Esophagus muscularis mucosa (tissue), 4 donors: Measurements from ENCODE around the gene UBTD1. TPM values are rescaled to one million over a fixed set of nuclear protein-coding genes. Genes with fewer than 3 reads are reported as not detected.

Experiments
- DNase-seq: peaks from one replicate; pipeline ENCODE4 v3.0.0-alpha.2; 2017; ENCODE audit errors: extremely low spot score
- H3K27ac ChIP-seq, 4 donors: fragments of 200-600 bp; sonication (generic); replicated peaks in 1 of 4; 1 replicate in 3 of 4; 2 replicates in 1 of 4; pipeline ENCODE4 v1.5.1; 2016 to 2019; ENCODE audit warnings: mild to moderate bottlenecking in 1 of 4
- H3K27me3 ChIP-seq, 4 donors: fragments of 200-600 bp; sonication (generic); one replicate each; pipeline versions ENCODE4 v1.5.1 to v1.6.0; 2016 to 2019
- H3K36me3 ChIP-seq, 4 donors: fragments of 200-600 bp; sonication (generic); one replicate each; pipeline ENCODE4 v1.5.1; 2016 to 2019
- H3K4me1 ChIP-seq, 4 donors: fragments of 200-600 bp; sonication (generic); one replicate each; pipeline ENCODE4 v1.5.1; 2016 to 2019
- H3K4me3 ChIP-seq, 4 donors: fragments of 200-600 bp; sonication (generic); 1 replicate in 2 of 4; 2 replicates in 2 of 4; pipeline ENCODE4 v1.5.1; 2016 to 2019; ENCODE audit warnings: mild to moderate bottlenecking in 4 of 4, moderate library complexity in 1 of 4
- H3K9me3 ChIP-seq, 4 donors: fragments of 200-600 bp; sonication (generic); 1 replicate in 3 of 4; 2 replicates in 1 of 4; pipeline ENCODE4 v1.5.1; 2016 to 2019
- CTCF ChIP-seq, 3 experiments: fragments of 200-600 bp in 2 of 3; fragments of 450-650 bp in 1 of 3; sonication (generic) in 2 of 3; IDR thresholded peaks; one replicate each; pipeline ENCODE4 v1.5.1; 2017 to 2019; ENCODE audit warnings: antibody characterized with exemption in 3 of 3, mild to moderate bottlenecking in 2 of 3, moderate library complexity in 1 of 3
- EP300 ChIP-seq: sonication (generic); formaldehyde crosslinking; IDR thresholded peaks from one replicate; pipeline ENCODE4 v1.6.1; 2017; ENCODE audit warnings: antibody characterized with exemption
- POLR2A ChIP-seq: fragments of 450-650 bp; IDR thresholded peaks from one replicate; pipeline ENCODE4 v1.6.1; 2017; ENCODE audit warnings: antibody characterized with exemption, moderate library complexity, mild to moderate bottlenecking, low read depth
- POLR2AphosphoS5 ChIP-seq, 2 donors: sonication (generic); formaldehyde crosslinking; IDR thresholded peaks; one replicate each; pipeline ENCODE4 v1.6.1; 2017; ENCODE audit warnings: antibody characterized with exemption in 2 of 2
- WGBS: methylation state at CpG from one replicate; pipeline ENCODE4 v1.1.5; 2018; 5-methylcytosine and 5-hydroxymethylcytosine counted together
- intact Hi-C: fragments of 100-400 bp; cut with DNase I; formaldehyde crosslinking; loops from one replicate; pipeline ENCODE4 v1.15.1; 2023
- total RNA-seq, 4 donors: library from RNA; depleted of rRNA; stranded (reverse); fragments of >200 nt; gene quantifications; one replicate each; pipeline versions ENCODE4 v1.1.0 to v1.2.1, GENCODE V29; 2016

Gene UBTD1
- total RNA-seq, 4 donors from 2014 or later = 4.2 to 18.4 (median 14.1) TPM

- H3K9me3 ChIP-seq = no peaks in the 10 kb centered on the region
- TF ChIP-seq CTCF (IDR thresholded peaks at IDR 0.05) (no peak), EP300 (no peak), POLR2A (no peak), POLR2AphosphoS5 (IDR thresholded peaks at IDR 0.05) (no peak)
- H3K27ac ChIP-seq = no peak within 1 kb of the TSS
- peaks cover 6 to 20% (median 15%) of the 10 kb centered on the region in 4 donors for H3K4me1 ChIP-seq
- H3K4me3 ChIP-seq = no peak within 1 kb of the TSS
- no CpG with 5 or more reads among the region's 3 CpGs for WGBS
- H3K27me3 ChIP-seq = no peaks in the 10 kb centered on the region
- no peaks in the 10 kb centered on the region for H3K36me3 ChIP-seq
- no peak for DNase-seq
- intact Hi-C loops = no loop called here
Measured at GRCh38 chr10:97589479-97589878, 90.8 kb downstream of the UBTD1 start, which contains the start of gene C10orf62. C10orf62 (plus strand) TSS chr10:97589721; CDS start chr10:97589898, 177 bp downstream.

GRCh38 chr10:97590082-97590747 lies 91.5 kb downstream of the UBTD1 start:
- Histone ChIP-seq H3K4me3 (no peak overlapping the region), H3K9me3 (no peaks in the 10 kb centered on the region), H3K36me3 (no peaks in the 10 kb centered on the region), H3K27ac (no peak overlapping the region), H3K27me3 (no peaks in the 10 kb centered on the region), H3K4me1 (peaks cover 6 to 28% (median 19%) of the 10 kb centered on the region in 4 donors)
- intact Hi-C loops = no loop called here
- no peak for TF ChIP-seq CTCF (IDR thresholded peaks at IDR 0.05)
- no peak for TF ChIP-seq EP300
- no peak for TF ChIP-seq POLR2A
- no peak for TF ChIP-seq POLR2AphosphoS5 (IDR thresholded peaks at IDR 0.05)
- DNase-seq = no peak
- WGBS = 91% methylated on average over 11 of the region's 15 CpGs

- Histone ChIP-seq H3K4me1 (peaks cover 13 to 35% (median 26%) of the 10 kb centered on the region in 4 donors), H3K27ac (no peak overlapping the region), H3K4me3 (no peak overlapping the region), H3K9me3 (no peaks in the 10 kb centered on the region), H3K27me3 (no peaks in the 10 kb centered on the region), H3K36me3 (no peaks in the 10 kb centered on the region)
- intact Hi-C loops = no loop called here
- TF ChIP-seq CTCF (IDR thresholded peaks at IDR 0.05) = no peak
- no peak for TF ChIP-seq EP300
- no peak for TF ChIP-seq POLR2A
- TF ChIP-seq POLR2AphosphoS5 (IDR thresholded peaks at IDR 0.05) = no peak
- WGBS = 76% methylated on average over 5 of the region's 5 CpGs
- DNase-seq = no peak
Measured at GRCh38 chr10:97590748-97591495, 92.2 kb downstream of the UBTD1 start.

- peak overlapping the region; percentile 68 to 93 (median 93) for H3K27ac ChIP-seq
- H3K9me3 ChIP-seq = no peaks in the 10 kb centered on the region
- H3K36me3 ChIP-seq = no peaks in the 10 kb centered on the region
- peaks cover 32 to 57% (median 47%) of the 10 kb centered on the region in 4 donors for H3K4me1 ChIP-seq
- WGBS = 41% methylated on average over 4 of the region's 4 CpGs
- TF ChIP-seq EP300 (no peak), POLR2A (no peak), POLR2AphosphoS5 (IDR thresholded peaks at IDR 0.05) (peak in 1 of 2 donors; percentile 37), CTCF (IDR thresholded peaks at IDR 0.05) (no peak)
- intact Hi-C loops = no loop called here
- H3K4me3 ChIP-seq = no peak overlapping the region
- no peaks in the 10 kb centered on the region for H3K27me3 ChIP-seq
- no peak for DNase-seq
Measured at GRCh38 chr10:97593421-97593820, 94.7 kb downstream of the UBTD1 start.
